WTC11 (cell line): Measurements from ENCODE around the gene RASGRP3. TPM values are rescaled to one million over a fixed set of nuclear protein-coding genes. Genes with fewer than 3 reads are reported as not detected.

Experiments
- AR ChIP-seq: fragments of 250-450 bp; sonication (Bioruptor Pico); IDR thresholded peaks from 2 replicates; pipeline ENCODE4 v1.9.0; 2021; ENCODE audit warnings: mild to moderate bottlenecking
- ATF6 ChIP-seq: sonication (generic); formaldehyde crosslinking; IDR thresholded peaks from 2 replicates; pipeline ENCODE4 v1.8.1; 2023; ENCODE audit warnings: mild to moderate bottlenecking, missing genetic modification reagents
- E2F4 ChIP-seq: sonication (generic); formaldehyde crosslinking; IDR thresholded peaks from 2 replicates; pipeline ENCODE4 v1.8.1; 2022; ENCODE audit warnings: low read depth, mild to moderate bottlenecking, moderate library complexity, missing genetic modification reagents, borderline replicate concordance
- E2F5 ChIP-seq: sonication (generic); formaldehyde crosslinking; IDR thresholded peaks from 2 replicates; pipeline ENCODE4 v1.8.1; 2022; ENCODE audit warnings: mild to moderate bottlenecking, moderate library complexity, missing genetic modification reagents
- ELF4 ChIP-seq: sonication (generic); formaldehyde crosslinking; IDR thresholded peaks from 2 replicates; pipeline ENCODE4 v1.8.1; 2022; ENCODE audit warnings: low read depth, mild to moderate bottlenecking, moderate library complexity, missing genetic modification reagents
- FOXK1 ChIP-seq: sonication (generic); formaldehyde crosslinking; IDR thresholded peaks from 2 replicates; pipeline ENCODE4 v1.8.0; 2022; ENCODE audit warnings: mild to moderate bottlenecking, moderate library complexity, missing genetic modification reagents
- FOXP4 ChIP-seq: sonication (generic); formaldehyde crosslinking; IDR thresholded peaks from 2 replicates; pipeline ENCODE4 v1.8.0; 2022; ENCODE audit warnings: mild to moderate bottlenecking, missing genetic modification reagents
- GRHL2 ChIP-seq: fragments of 250-450 bp; sonication (Bioruptor Pico); IDR thresholded peaks from 2 replicates; pipeline ENCODE4 v1.8.0; 2022; ENCODE audit warnings: mild to moderate bottlenecking, moderate library complexity; ENCODE audit not compliant: insufficient replicate concordance, severe bottlenecking
- HMGA2 ChIP-seq: fragments of 250-450 bp; sonication (Bioruptor Pico); IDR thresholded peaks from 2 replicates; pipeline ENCODE4 v1.4.0; 2021; ENCODE audit warnings: mild to moderate bottlenecking, moderate library complexity
- HMGXB4 ChIP-seq: sonication (generic); formaldehyde crosslinking; IDR thresholded peaks from 2 replicates; pipeline ENCODE4 v1.8.1; 2023; ENCODE audit warnings: mild to moderate bottlenecking, moderate library complexity, missing genetic modification reagents
- MLX ChIP-seq: sonication (generic); formaldehyde crosslinking; IDR thresholded peaks from 2 replicates; pipeline ENCODE4 v1.8.1; 2023; ENCODE audit warnings: mild to moderate bottlenecking, missing genetic modification reagents, moderate library complexity
- OVOL2 ChIP-seq: fragments of 250-450 bp; sonication (Bioruptor Pico); IDR thresholded peaks from 2 replicates; pipeline ENCODE4 v1.9.0; 2021; ENCODE audit warnings: mild to moderate bottlenecking, borderline replicate concordance
- RELA ChIP-seq: sonication (generic); formaldehyde crosslinking; IDR thresholded peaks from 2 replicates; pipeline ENCODE4 v1.8.1; 2022; ENCODE audit warnings: missing genetic modification reagents, mild to moderate bottlenecking, borderline replicate concordance
- SMAD4 ChIP-seq: sonication (generic); formaldehyde crosslinking; IDR thresholded peaks from 2 replicates; pipeline ENCODE4 v1.8.0; 2022; ENCODE audit warnings: mild to moderate bottlenecking, missing genetic modification reagents
- SP1 ChIP-seq: sonication (generic); formaldehyde crosslinking; conservative IDR thresholded peaks from 2 replicates; pipeline ENCODE4 v1.8.1; 2022; ENCODE audit warnings: missing genetic modification reagents
- TEAD1 ChIP-seq: sonication (generic); formaldehyde crosslinking; IDR thresholded peaks from 2 replicates; pipeline ENCODE4 v1.8.0; 2022; ENCODE audit warnings: mild to moderate bottlenecking, missing genetic modification reagents
- TEAD4 ChIP-seq: sonication (generic); formaldehyde crosslinking; IDR thresholded peaks from 2 replicates; pipeline ENCODE4 v1.8.0; 2022; ENCODE audit warnings: mild to moderate bottlenecking, missing genetic modification reagents
- ZNF138 ChIP-seq: sonication (generic); formaldehyde crosslinking; conservative IDR thresholded peaks from 2 replicates; pipeline ENCODE4 v1.8.1; 2022; ENCODE audit warnings: mild to moderate bottlenecking, moderate library complexity, missing genetic modification reagents
- ZNF219 ChIP-seq: sonication (generic); formaldehyde crosslinking; IDR thresholded peaks from 2 replicates; pipeline ENCODE4 v1.8.0; 2023; ENCODE audit warnings: missing genetic modification reagents, mild to moderate bottlenecking, borderline replicate concordance
- ZNF232 ChIP-seq: sonication (generic); formaldehyde crosslinking; IDR thresholded peaks from 2 replicates; pipeline ENCODE4 v1.8.0; 2022; ENCODE audit warnings: mild to moderate bottlenecking, missing genetic modification reagents
- ZNF532 ChIP-seq: fragments of 250-450 bp; sonication (Bioruptor Pico); IDR thresholded peaks from 2 replicates; pipeline ENCODE4 v1.9.0; 2021; ENCODE audit warnings: mild to moderate bottlenecking, borderline replicate concordance
- total RNA-seq: library from RNA; stranded (reverse); gene quantifications from 3 replicates; pipeline ENCODE4 v1.2.3, GENCODE V29; 2021

Gene RASGRP3
- total RNA-seq, 1 experiment from 2014 or later, result 0.11 TPM

GRCh38 chr2:33598561-33599174 is 122.2 kb downstream of the RASGRP3 start (continued):
- TF ChIP-seq E2F5 (CRISPR knock-in tag), result no peak
- 0 out of 2 replicates have a peak, but pooled peaks have one; percentile 1 for TF ChIP-seq HMGXB4 (CRISPR knock-in tag)
- no peak for TF ChIP-seq E2F4 (CRISPR knock-in tag)
- no peak for TF ChIP-seq FOXP4 (CRISPR knock-in tag)
- no peak for TF ChIP-seq RELA (CRISPR knock-in tag)
- 0 out of 2 replicates have a peak, but pooled peaks have one; percentile 1 for TF ChIP-seq TEAD1
- no peak for TF ChIP-seq FOXK1 (CRISPR knock-in tag)
- TF ChIP-seq OVOL2 (CRISPR knock-in tag), result no peak
- no peak for TF ChIP-seq ELF4 (CRISPR knock-in tag)
- TF ChIP-seq HMGA2, result no peak
- TF ChIP-seq SP1 (CRISPR knock-in tag), result no peak
- TF ChIP-seq ATF6 (CRISPR knock-in tag), result no peak
- TF ChIP-seq SMAD4, result no peak
- TF ChIP-seq MLX, result no peak
- no peak for TF ChIP-seq TEAD4 (CRISPR knock-in tag)
- no peak for TF ChIP-seq ZNF532 (CRISPR knock-in tag)
- no peak for TF ChIP-seq GRHL2 (CRISPR knock-in tag)
- TF ChIP-seq ZNF219 (CRISPR knock-in tag), result no peak
- TF ChIP-seq ZNF232 (CRISPR knock-in tag), result no peak
- no peak for TF ChIP-seq ZNF138 (CRISPR knock-in tag)
- TF ChIP-seq AR, result no peak
